Esophagus muscularis mucosa (tissue), 4 donors: ENCODE measurements around the gene LARGE1.

ENCODE experiments used
- CTCF ChIP-seq, 3 experiments: fragments of 200-600 bp in 2 of 3; fragments of 450-650 bp in 1 of 3; sonication (generic) in 2 of 3; IDR thresholded peaks; one replicate each; pipeline ENCODE4 v1.5.1; 2017 to 2019; ENCODE audit warnings: antibody characterized with exemption in 3 of 3, mild to moderate bottlenecking in 2 of 3, moderate library complexity in 1 of 3
- EP300 ChIP-seq: sonication (generic); formaldehyde crosslinking; IDR thresholded peaks from one replicate; pipeline ENCODE4 v1.6.1; 2017; ENCODE audit warnings: antibody characterized with exemption
- POLR2AphosphoS5 ChIP-seq, 2 donors: sonication (generic); formaldehyde crosslinking; IDR thresholded peaks; one replicate each; pipeline ENCODE4 v1.6.1; 2017; ENCODE audit warnings: antibody characterized with exemption in 2 of 2

- no peak for TF ChIP-seq CTCF (IDR thresholded peaks at IDR 0.05)
- no peak for TF ChIP-seq EP300
- no peak for TF ChIP-seq POLR2AphosphoS5 (IDR thresholded peaks at IDR 0.05)
These were observed 149.1 kb downstream of the LARGE1 start for GRCh38 chr22:33771136-33771535.
